Aorta (tissue), 5 donors: Measurements from ENCODE around the gene PPP2CA. TPM values are rescaled to one million over a fixed set of nuclear protein-coding genes. Genes with fewer than 3 reads are reported as not detected.
"Not testable (repeated sequence)": the region's sequence is repeated elsewhere in the genome, so short reads cannot be mapped to it uniquely, and the experiment has no call there.

ENCODE experiments used
- ATAC-seq: fragments of 200-7000 bp; cut with Tn5 transposase; one replicate; pipeline ENCODE4 v1.9.1; 2022; ENCODE audit warnings: moderate library complexity; ENCODE audit not compliant: low FRiP score
- DNase-seq, 2 donors: peaks; one replicate each; pipeline ENCODE4 v3.0.0-alpha.2; 2020
- H3K27ac ChIP-seq, 2 donors: one replicate each; pipeline ENCODE4 v1.5.1; 2013; ENCODE audit warnings: low read length in 2 of 2, mild to moderate bottlenecking in 2 of 2, moderate library complexity in 2 of 2, control low read depth in 1 of 2, inconsistent platforms in 1 of 2, low read depth in 1 of 2
- H3K27me3 ChIP-seq, 2 donors: one replicate each; pipeline ENCODE4 v1.6.1; 2013; ENCODE audit warnings: control low read depth in 1 of 2, low read length in 1 of 2, mild to moderate bottlenecking in 1 of 2, moderate library complexity in 1 of 2; ENCODE audit not compliant: insufficient read depth in 2 of 2, control insufficient read depth in 1 of 2
- H3K36me3 ChIP-seq, 2 donors: one replicate each; pipeline ENCODE4 v1.6.1; 2013; ENCODE audit warnings: control low read depth in 1 of 2, low read length in 1 of 2, mild to moderate bottlenecking in 1 of 2; ENCODE audit not compliant: insufficient read depth in 2 of 2, control insufficient read depth in 1 of 2
- H3K4me1 ChIP-seq, 2 donors: one replicate each; pipeline ENCODE4 v1.6.1; 2013; ENCODE audit warnings: low read length in 2 of 2, control low read depth in 1 of 2, mild to moderate bottlenecking in 1 of 2, moderate library complexity in 1 of 2; ENCODE audit not compliant: insufficient read depth in 2 of 2, control insufficient read depth in 1 of 2
- H3K4me3 ChIP-seq, 2 donors: one replicate each; pipeline ENCODE4 v1.5.1; 2013; ENCODE audit warnings: low read length in 2 of 2, control low read depth in 1 of 2, mild to moderate bottlenecking in 1 of 2
- H3K9me3 ChIP-seq: one replicate; pipeline ENCODE4 v1.6.1; 2013; ENCODE audit warnings: mild to moderate bottlenecking, low read length; ENCODE audit not compliant: control insufficient read depth
- WGBS, 2 donors: extraction: QIAGEN DNeasy Blood & Tissue Kit; methylation state at CpG; one replicate each; pipeline ENCODE4 v1.1.7; 2013; 5-methylcytosine and 5-hydroxymethylcytosine counted together
- intact Hi-C, 2 donors: fragments of 100-400 bp; cut with DNase I; formaldehyde crosslinking; loops; one replicate each; pipeline versions ENCODE4 v1.14.2 to v1.15.0; 2022
- polyA plus RNA-seq, 2 donors: library from polyadenylated mRNA; stranded (reverse); fragments of 200-250 nt; gene quantifications; one replicate each; pipeline ENCODE4 v1.2.3, GENCODE V29; 2013
- total RNA-seq, 2 donors: library from RNA; stranded (reverse); fragmentation: NEBNext Ultra II Directional; extraction: Animal tissue kit (Norgen Biotek cat#: 25700); gene quantifications; one replicate each; pipeline ENCODE4 v1.2.1, GENCODE V29; 2021
- donor health status: healthy with polysubstance abuse.
- donor health status: Bipolar disorder and iron deficiency.
- donor health status: DM: no; HTN: no; CAD: no.
- donor health status: DM: no; HTN: no; CAD: no.
- donor health status: DM: yes; HTN: yes; CAD: no.

The PPP2CA gene
- total and polyA plus RNA-seq, 4 donors = 32.5 to 96.6 (median 69.3) TPM

GRCh38 chr5:134258896-134259295 lies 33.0 kb upstream of the PPP2CA start:
- ATAC-seq (no peak), DNase-seq (no peak)
- Histone ChIP-seq H3K4me3 (no peak overlapping the region), H3K36me3 (no peaks in the 10 kb centered on the region), H3K27me3 (no peaks in the 10 kb centered on the region), H3K9me3 (peaks cover 2% of the 10 kb centered on the region), H3K4me1 (no peaks in the 10 kb centered on the region), H3K27ac (no peak overlapping the region)
- intact Hi-C loops = no loop called here
- WGBS, 2 donors = 73 to 77% methylated on average over 3 of the region's 3 CpGs

DNA sequence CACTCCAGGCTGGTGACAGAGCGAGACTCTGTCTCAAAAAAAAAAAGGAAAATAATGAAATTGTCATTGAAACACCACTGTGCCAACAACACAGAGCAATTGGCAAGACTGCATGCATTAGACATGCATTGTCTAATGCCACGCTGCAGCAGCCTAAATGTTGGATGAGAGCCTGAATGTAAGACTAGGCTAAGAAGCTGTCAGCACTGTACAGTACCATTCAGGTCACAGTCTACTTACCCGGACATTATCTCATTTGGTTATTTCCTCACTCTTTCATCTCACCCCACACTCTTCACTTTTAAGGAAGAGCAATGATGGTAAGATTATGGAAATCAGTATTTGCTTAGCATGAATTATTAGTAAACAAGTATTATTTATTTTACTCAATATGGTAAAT lies 31.3 kb upstream of the PPP2CA start:
- Histone ChIP-seq H3K4me3 (no peak overlapping the region), H3K36me3 (no peaks in the 10 kb centered on the region), H3K27me3 (no peaks in the 10 kb centered on the region), H3K9me3 (no peaks in the 10 kb centered on the region), H3K4me1 (no peaks in the 10 kb centered on the region), H3K27ac (no peak overlapping the region)
- ATAC-seq (no peak), DNase-seq (no peak)
- 72 to 82% methylated on average over 3 of the region's 3 CpGs for WGBS, 2 donors
- intact Hi-C loops = no loop called here

DNA sequence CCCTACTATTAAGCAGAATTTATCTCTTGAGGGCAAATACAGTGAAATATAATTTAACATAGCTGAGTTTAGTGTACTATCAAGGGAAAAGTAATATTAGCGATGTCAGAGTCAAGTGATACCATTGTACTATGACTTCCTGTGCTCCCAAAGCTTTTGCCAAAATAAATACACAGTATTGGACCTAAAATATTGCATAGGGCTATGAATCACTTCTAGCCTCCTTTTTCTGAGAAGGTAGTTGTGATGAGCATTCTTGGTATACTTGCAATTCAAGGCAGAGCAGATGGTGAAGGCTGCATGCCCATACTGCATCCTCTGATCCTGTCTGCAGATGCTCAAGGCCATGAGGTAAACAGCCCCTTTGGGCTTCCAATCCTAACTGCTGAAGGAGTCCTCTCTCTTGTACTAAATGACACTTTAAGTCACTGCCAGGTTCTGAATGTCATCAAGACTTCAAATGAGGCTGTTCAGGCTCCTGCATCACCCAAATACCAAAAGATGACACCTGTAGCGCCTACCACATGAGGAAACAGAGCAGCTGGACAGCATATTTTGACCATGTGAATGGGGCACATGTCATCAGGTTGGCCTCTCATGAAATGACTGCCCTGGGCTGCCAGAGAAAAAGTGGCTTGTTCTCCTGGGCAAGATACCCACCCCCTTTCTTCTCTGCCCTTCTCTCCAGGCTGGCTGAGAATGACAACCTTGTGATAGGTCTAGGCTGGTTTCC lies 29.7 kb upstream of the PPP2CA start:
- no peak overlapping the region for H3K27ac ChIP-seq
- WGBS, 2 donors = 56 to 58% methylated on average over 2 of the region's 2 CpGs
- no peak overlapping the region for H3K4me3 ChIP-seq
- DNase-seq = no peak
- H3K36me3 ChIP-seq = no peaks in the 10 kb centered on the region
- intact Hi-C loops = no loop called here
- no peaks in the 10 kb centered on the region for H3K9me3 ChIP-seq
- H3K4me1 ChIP-seq = no peaks in the 10 kb centered on the region
- no peak for ATAC-seq
- no peaks in the 10 kb centered on the region for H3K27me3 ChIP-seq

GRCh38 chr5:134253368-134254153 lies 27.7 kb upstream of the PPP2CA start:
- H3K36me3 ChIP-seq, DNase-seq, ATAC-seq, H3K9me3 ChIP-seq, H3K27me3 ChIP-seq, H3K4me3 ChIP-seq, intact Hi-C loops, H3K27ac ChIP-seq, H3K4me1 ChIP-seq: not testable (repeated sequence)
- WGBS, 2 donors = 96 to 98% methylated on average over 8 of the region's 8 CpGs

DNA sequence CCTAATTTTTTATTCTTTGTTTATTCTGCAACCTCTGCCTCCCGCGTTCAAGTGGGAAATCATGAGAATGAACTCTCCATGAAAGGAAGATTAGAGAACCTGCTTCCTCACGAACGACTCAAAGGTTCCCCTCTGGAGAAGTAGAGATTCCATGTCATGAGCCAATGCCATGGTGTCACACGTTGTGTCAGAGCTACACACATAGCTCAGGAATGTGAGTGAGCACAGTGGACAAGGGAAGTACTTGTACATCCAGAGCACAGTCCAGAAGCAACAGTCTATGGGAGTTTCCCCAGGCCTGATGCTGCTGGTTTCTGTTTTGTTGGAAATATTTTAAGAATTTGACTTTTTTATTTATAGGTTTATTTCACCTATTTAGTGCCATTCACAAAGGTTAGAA lies 26.8 kb upstream of the PPP2CA start:
- WGBS, 2 donors = 52 to 53% methylated on average over 5 of the region's 5 CpGs
- no peaks in the 10 kb centered on the region for H3K27me3 ChIP-seq
- H3K27ac ChIP-seq = no peak overlapping the region
- H3K4me3 ChIP-seq = no peak overlapping the region
- H3K4me1 ChIP-seq = no peaks in the 10 kb centered on the region
- H3K9me3 ChIP-seq = no peaks in the 10 kb centered on the region
- ATAC-seq (no peak), DNase-seq (no peak)
- no peaks in the 10 kb centered on the region for H3K36me3 ChIP-seq
- intact Hi-C loops = no loop called here

- DNase-seq (no peak), ATAC-seq (no peak)
- Histone ChIP-seq H3K4me3 (no peak overlapping the region), H3K9me3 (no peaks in the 10 kb centered on the region), H3K27me3 (no peaks in the 10 kb centered on the region), H3K36me3 (no peaks in the 10 kb centered on the region), H3K27ac (no peak overlapping the region), H3K4me1 (no peaks in the 10 kb centered on the region)
- 79 to 89% methylated on average over 3 of the region's 3 CpGs for WGBS, 2 donors
- intact Hi-C loops = no loop called here
Measured at GRCh38 chr5:134250949-134251348, 25.1 kb upstream of the PPP2CA start.

GRCh38 chr5:134249469-134250379 lies 23.9 kb upstream of the PPP2CA start:
- no peaks in the 10 kb centered on the region for H3K9me3 ChIP-seq
- no peaks in the 10 kb centered on the region for H3K4me1 ChIP-seq
- DNase-seq (peak in 1 of 2 donors; percentile 60), ATAC-seq (no peak)
- no peak overlapping the region for H3K27ac ChIP-seq
- H3K27me3 ChIP-seq = no peaks in the 10 kb centered on the region
- intact Hi-C loops = no loop called here
- H3K36me3 ChIP-seq = no peaks in the 10 kb centered on the region
- 87 to 89% methylated on average over 15 of the region's 15 CpGs for WGBS, 2 donors
- no peak overlapping the region for H3K4me3 ChIP-seq

- H3K36me3 ChIP-seq = no peaks in the 10 kb centered on the region
- no peaks in the 10 kb centered on the region for H3K9me3 ChIP-seq
- no peaks in the 10 kb centered on the region for H3K27me3 ChIP-seq
- H3K27ac ChIP-seq = no peak overlapping the region
- WGBS, 2 donors = 60 to 80% methylated on average over 3 of the region's 3 CpGs
- H3K4me1 ChIP-seq = no peaks in the 10 kb centered on the region
- H3K4me3 ChIP-seq = no peak overlapping the region
- intact Hi-C loops = no loop called here
- ATAC-seq (no peak), DNase-seq (no peak)
Measured at GRCh38 chr5:134248256-134248655, 22.4 kb upstream of the PPP2CA start.
